HG03571 (cell line): ENCODE measurements around the gene MTIF3.

Experiments
- ATAC-seq: cut with Tn5 transposase; IDR thresholded peaks from one replicate; pipeline ENCODE4 v1.9.1; 2021; ENCODE audit not compliant: unreplicated experiment

Gene MTIF3

GRCh38 chr13:27461940-27462584 is 11.7 kb upstream of the MTIF3 start:
- ATAC-seq = no peak

GRCh38 chr13:27455331-27455855 is 5.0 kb upstream of the MTIF3 start:
- ATAC-seq = no peak

GRCh38 chr13:27450921-27451471 is 632 bp upstream of the MTIF3 start:
- ATAC-seq = no peak

GRCh38 chr13:27449081-27449603 is 1.2 kb downstream of the MTIF3 start:
- no peak for ATAC-seq

GRCh38 chr13:27448308-27448707 is 2.1 kb downstream of the MTIF3 start:
- ATAC-seq = no peak

GRCh38 chr13:27446986-27447583 is 3.3 kb downstream of the MTIF3 start:
- ATAC-seq = no peak

GRCh38 chr13:27442797-27443196 is 7.6 kb downstream of the MTIF3 start:
- no peak for ATAC-seq

- ATAC-seq = no peak
These were observed 8.2 kb downstream of the MTIF3 start for GRCh38 chr13:27442071-27442647.

GRCh38 chr13:27440408-27440807 is 10.0 kb downstream of the MTIF3 start:
- no peak for ATAC-seq

GRCh38 chr13:27437126-27437525 is 13.2 kb downstream of the MTIF3 start:
- ATAC-seq = no peak

- ATAC-seq = no peak
These were observed 17.7 kb downstream of the MTIF3 start for GRCh38 chr13:27432611-27433210.

- no peak for ATAC-seq
These were observed 18.2 kb downstream of the MTIF3 start for GRCh38 chr13:27432180-27432579.

GRCh38 chr13:27428160-27428559 is 22.2 kb downstream of the MTIF3 start:
- no peak for ATAC-seq

- ATAC-seq = no peak
These were observed 22.7 kb downstream of the MTIF3 start for GRCh38 chr13:27427641-27428040.

GRCh38 chr13:27425918-27426630 is 24.3 kb downstream of the MTIF3 start:
- ATAC-seq = peak; percentile 57

GRCh38 chr13:27425158-27425917 is 25.0 kb downstream of the MTIF3 start:
- ATAC-seq = peak; percentile 6

- peak; percentile 74 for ATAC-seq
These were observed 25.9 kb downstream of the MTIF3 start, which contains the start of gene GTF3A for GRCh38 chr13:27424246-27425157. Gene GTF3A (plus strand): TSS chr13:27424619.

GRCh38 chr13:27423333-27423732 is 27.0 kb downstream of the MTIF3 start:
- no peak for ATAC-seq
